HG02588 (cell line): ENCODE data around the gene SLC7A8.

Experiments used
- ATAC-seq: cut with Tn5 transposase; IDR thresholded peaks from one replicate; pipeline ENCODE4 v1.9.1; 2021; ENCODE audit warnings: mild to moderate bottlenecking, moderate library complexity; ENCODE audit not compliant: unreplicated experiment

SLC7A8 gene

GRCh38 chr14:23183158-23183470 is 346 bp downstream of the SLC7A8 start:
- no peak for ATAC-seq

DNA sequence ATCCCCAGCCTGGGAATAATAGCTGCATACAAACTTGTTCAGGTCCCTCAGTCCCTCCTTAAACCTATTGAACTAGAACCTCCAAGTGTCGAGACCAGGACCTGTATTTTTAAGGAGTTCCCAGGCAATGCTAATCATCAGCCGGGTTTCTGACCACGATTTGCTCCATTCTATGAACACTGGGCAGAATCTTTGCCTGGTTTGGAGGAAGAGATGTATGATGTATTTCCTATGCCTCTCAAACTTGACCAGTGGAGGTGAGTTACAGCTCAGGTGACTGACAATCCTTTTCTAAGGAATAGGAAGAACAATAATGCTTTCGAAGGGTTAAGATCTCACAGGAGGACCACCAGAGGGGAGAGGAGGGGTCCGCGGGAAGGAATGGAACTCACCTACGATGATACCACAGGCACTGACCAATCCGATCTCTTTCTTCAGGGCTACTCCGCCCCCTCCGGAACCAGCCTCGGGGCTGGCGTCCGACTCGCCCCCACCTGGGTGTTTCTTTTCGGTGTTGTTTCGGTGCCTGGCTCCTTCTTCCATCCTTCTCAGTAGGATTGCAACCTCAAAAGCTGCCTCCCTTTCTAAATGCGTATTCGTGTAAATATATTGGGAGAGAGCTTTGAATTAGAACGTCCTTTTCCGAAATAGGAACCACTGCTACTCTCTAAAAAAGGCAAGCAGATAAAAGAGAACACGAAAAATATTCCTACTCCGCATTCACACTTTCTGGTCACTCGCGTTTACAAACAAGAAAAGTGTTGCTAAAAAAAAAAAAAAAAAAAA is 895 bp downstream of the SLC7A8 start:
- no peak for ATAC-seq

DNA sequence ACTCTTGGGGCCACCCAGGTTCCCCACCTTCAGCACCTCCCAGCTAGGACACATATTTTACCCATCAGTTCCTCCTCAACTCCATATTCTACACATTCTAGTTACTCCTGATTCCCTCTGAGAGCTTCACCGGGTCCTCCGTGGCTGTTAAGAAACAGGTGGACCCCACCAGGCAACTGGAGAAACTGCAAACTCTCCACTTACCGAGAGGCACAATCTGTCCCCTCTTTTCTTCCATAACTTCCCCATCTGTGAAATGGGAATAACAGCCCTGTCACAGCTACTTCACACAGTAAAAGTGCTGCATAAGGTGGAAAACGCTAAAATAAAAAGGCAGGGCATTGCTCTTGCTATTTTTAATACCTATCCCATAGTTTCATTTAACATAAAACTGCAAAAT is 1.5 kb downstream of the SLC7A8 start:
- no peak for ATAC-seq

DNA sequence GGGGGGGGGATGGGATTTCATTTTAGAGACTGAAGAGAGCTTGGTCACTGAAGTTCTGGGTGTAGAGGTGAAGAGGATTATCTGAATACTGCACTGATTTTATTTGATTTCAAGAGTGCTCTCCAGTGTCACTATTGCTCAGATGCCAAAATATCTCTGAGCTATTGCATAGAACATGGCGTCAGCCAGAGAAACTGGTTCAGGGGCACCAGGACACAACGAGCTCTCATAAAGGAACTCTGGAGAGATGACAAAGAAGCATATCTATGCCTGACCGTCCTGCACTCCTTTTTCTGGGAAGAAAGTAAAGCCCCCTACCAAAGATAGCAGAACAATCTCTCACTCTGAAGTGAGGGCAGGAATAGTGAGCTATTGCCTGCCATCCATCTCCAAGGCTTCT is 2.0 kb downstream of the SLC7A8 start:
- no peak for ATAC-seq

DNA sequence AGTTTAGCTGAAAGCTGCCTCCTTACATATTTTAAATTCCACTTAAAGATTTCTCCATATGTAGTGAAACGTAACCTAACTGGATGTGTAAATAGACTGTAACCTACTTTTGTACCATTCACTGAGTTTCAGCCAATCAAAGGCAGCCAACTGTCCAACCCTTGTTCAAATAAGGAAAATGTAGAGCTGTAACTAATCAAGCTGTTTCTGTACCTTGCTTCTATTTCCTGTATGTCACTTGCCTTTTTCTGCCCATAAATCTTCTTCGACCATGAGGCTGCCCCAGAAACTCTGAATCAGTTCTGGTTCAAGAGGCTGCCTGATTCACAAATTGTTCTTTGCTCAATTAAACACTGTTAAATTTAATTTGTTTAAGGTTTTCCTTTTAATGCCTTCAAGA is 6.3 kb downstream of the SLC7A8 start:
- no peak for ATAC-seq

GRCh38 chr14:23175823-23176222 is 7.6 kb downstream of the SLC7A8 start:
- no peak for ATAC-seq

GRCh38 chr14:23174296-23175184 is 8.9 kb downstream of the SLC7A8 start:
- no peak for ATAC-seq

- no peak for ATAC-seq
Measured at GRCh38 chr14:23173796-23174195, 9.7 kb downstream of the SLC7A8 start.

GRCh38 chr14:23173031-23173430 is 10.4 kb downstream of the SLC7A8 start:
- ATAC-seq, result no peak

DNA sequence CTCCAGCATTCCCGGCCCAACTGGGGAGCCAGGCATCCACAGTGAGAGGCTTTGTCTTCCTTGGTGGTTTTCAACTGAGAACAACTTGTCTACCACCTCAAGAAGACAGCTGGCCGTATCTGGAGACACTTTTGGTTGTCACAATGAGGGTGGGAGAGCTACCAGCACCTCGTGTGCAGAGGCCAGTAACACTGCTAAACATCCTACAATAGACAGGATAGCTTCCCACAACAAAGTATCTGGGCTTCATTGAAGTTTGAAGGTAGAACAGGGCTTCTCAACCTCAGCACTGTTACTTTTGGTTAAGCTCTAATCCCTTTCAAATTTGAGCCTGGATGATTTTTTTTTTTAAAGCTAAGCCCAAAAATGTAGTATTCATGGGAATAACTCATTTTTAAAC is 10.9 kb downstream of the SLC7A8 start:
- no peak for ATAC-seq

DNA sequence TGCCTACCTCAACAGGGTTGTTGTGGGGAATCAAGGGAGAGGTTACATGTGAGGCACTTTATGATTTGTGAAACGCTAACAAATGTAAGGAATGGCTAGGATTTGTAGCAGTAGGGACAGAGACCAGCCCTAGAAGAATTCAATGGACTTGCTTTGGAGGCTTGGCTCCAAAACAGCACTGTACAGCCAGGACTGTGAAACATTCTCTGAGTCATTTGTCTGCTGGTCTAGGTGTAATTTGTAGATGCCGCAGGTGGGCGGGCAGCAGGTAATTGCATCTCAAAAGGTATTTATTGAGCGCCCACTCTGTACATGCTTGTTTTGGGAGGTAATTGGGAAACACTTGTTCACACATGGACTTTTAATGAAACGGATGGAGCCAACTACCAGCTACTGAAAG is 11.4 kb downstream of the SLC7A8 start:
- no peak for ATAC-seq

DNA sequence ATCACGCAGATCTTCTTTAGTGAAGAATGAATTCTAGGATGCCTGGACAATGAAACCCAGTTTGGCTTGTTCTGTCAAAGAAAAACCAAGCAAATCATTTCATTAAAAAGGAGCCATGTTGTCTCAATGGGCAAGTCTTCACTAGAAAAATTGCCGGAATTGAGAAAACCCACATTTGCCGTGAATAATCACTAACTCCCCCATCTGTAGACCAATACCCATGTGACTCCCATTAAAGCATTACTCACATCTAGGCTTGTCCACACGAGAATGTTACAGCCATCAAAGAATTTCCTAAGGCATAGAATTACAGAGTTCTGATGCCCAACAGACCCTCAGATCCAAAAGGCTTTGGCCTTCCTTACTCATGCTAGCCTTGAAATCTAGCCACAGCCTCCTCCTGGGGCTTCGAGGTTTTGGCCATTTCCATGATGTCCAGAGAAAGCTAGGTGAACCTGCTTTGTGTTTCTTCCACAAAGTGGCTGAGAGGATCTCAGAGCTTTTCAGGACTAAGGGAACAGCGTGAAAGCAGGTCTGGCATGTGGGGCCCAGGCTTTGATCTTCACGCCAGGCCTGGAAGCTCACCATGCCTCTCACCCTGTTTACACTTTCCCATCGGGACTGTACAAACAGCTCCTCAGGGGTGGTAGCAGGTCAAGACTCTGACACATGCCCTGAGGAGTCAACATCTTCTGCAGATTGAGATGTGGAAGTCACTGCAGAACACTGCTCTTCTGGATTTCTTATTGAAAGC is 12.1 kb downstream of the SLC7A8 start:
- no peak for ATAC-seq

GRCh38 chr14:23169622-23170021 is 13.8 kb downstream of the SLC7A8 start:
- no peak for ATAC-seq

DNA sequence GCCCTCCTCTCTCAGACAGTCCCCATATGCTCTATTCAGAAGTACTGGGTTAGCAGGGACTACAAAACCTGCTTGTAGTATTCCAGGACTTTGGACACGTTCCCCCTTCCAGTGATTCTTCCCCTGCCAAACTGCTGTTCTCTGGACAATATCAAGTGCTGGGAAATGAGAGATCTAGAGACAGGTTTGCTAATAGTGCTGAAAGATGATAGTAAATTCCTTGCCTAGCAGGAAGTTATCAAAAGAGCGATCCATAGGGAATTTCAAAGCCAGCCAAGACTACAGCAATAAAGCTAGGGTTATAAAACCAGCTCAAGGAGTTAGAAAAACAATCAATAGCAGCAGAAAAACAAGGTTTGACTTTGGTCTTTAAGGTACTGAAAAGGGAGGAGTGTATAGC is 15.2 kb downstream of the SLC7A8 start:
- ATAC-seq, result no peak

DNA sequence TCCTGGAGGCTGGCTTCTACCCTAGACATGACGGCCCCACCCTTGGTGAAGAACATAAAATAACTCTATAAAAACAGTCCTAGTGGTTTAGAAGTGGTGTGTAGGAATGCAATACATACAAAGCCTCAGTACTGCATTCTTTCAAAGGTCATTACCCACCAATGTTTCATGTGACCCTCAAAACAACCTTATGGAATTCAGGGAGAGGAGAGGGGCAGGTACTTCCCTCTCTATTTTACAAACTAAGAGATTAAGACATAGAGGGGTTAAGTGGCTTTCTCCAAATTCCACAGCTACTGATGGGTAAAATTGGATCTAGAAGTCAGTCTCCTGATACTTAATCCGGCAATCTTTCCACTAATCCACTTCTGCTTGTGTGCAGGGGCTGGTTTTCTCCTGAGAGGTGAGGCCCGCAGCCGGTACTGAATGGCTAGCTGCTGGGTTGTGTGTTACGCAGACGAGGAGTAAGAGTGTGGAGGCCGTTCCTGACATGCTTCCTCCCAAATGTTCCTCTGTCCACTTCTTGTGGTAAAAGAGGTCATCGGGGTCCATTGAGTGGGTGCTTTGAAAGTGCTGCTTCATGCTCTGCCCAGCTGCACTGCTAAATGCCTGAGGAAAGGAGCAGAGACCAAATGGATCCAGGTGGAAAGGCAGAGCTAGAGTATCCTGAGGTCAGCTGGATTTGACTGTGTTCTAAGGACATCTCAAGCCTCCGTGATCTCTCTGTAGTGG is 16.2 kb downstream of the SLC7A8 start:
- no peak for ATAC-seq

GRCh38 chr14:23164949-23165348 is 18.5 kb downstream of the SLC7A8 start:
- ATAC-seq, result no peak

GRCh38 chr14:23164250-23164649 is 19.2 kb downstream of the SLC7A8 start:
- ATAC-seq, result no peak

DNA sequence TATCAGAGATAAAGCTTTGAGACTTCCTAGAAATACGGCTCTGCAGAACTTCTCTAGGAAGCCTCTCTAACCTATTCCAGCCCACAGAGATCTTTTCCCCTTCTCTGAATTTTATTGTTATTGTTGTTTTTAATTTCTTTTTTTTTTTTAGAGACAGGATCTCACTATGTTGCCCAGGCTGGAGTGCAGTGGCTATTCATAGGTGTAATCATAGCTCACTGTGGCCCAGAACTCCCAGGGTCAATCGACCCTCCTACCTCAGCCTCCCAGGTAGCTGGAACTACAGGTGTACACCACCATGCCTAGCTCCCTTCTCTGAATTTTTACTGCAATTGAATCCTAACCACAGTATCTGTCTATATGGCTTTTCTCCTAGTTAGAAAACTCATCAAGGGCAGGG is 19.6 kb downstream of the SLC7A8 start:
- ATAC-seq, result no peak

GRCh38 chr14:23162800-23163199 is 20.7 kb downstream of the SLC7A8 start:
- ATAC-seq, result no peak

DNA sequence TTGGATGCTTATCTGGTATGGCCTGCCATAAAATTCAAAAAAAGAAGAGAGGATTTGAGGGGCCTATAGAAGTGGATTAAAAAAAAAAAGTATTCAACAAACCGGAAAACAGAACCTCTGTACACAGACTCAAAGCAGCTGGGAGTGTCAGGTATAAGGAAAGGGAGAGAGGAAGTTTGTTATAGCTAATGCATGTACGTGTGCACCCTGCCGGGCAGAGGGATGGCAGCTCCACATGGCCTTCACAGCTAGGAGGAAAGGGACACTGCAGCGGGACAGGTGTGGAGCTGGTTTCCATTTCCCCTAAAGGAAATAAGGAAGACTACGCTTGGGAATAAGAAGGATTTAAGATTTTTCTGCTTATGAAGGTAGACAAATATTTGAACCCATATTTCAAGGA is 21.5 kb downstream of the SLC7A8 start:
- ATAC-seq, result no peak

DNA sequence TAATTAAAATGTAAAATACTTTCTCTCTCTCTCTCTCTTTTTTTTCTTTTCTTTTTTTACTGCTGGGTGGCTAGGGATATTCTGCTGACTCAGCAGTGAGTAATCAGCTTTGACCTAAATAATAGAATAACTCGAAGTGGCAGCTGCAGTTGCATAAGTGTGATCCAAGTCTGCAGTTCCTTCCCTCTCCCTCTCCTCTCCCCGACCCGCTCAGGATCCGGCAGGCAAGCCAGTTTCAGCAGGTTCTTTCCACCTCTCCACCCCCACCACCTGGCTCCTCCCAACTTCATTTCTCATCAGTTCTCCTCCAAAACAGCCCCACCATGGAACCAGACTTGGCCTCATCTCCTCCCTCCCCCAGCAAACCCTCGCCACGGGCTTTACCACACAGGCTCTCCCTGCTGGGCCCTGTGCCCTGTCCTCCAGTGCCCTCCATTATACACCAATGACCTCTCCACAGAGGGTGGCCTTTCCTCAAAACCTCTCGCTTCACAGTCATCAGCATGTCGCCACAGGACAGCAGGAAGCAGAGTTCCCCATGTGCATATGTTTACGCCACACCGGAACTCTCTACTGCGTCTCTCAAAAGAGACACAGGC is 22.4 kb downstream of the SLC7A8 start:
- no peak for ATAC-seq
